GM21390 (cell line): ENCODE results near the gene TCFL5.

Experiments
- ATAC-seq: cut with Tn5 transposase; IDR thresholded peaks from one replicate; pipeline ENCODE4 v1.9.1; 2021; ENCODE audit not compliant: unreplicated experiment

Gene TCFL5

GRCh38 chr20:62800314-62801259 lies 61.0 kb downstream of the TCFL5 start:
- no peak for ATAC-seq

DNA sequence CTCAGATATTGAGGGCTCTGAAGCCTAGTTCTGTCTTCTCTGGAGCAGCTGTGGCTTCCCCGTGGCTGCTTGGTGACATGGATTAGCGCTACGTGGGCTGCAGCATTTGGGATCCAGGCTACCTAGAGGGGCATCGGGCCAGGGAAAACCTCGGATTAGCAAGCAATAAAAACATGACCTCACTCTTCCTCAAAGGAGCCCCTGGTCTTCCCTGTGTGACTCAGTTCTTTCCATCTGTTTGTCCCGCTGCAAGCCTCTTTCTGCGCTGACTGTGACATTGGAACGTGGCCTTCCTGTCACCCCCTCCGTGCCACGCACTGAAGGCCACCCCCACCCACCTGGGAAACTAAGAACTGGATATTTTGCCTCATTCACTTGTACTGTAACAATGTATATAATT lies 61.7 kb downstream of the TCFL5 start:
- ATAC-seq = no peak

DNA sequence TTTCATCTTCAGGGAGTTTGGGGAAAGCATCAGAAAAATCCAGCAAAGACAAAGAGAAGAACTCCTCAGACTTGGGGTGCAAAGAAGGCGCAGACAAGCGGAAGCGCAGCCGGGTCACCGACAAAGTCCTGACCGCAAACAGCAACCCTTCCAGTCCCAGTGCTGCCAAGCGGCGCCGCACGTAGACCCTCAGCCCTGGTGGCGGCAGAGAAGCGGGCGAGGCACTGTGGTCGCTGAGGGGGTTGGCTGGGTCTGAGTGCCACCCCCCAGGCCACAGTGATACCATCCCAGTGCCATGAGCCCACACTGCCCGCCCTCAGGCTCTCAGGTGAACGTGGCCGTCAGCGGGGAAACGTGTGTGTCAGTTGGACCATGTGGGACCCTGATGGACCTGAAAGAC lies 62.2 kb downstream of the TCFL5 start:
- ATAC-seq = no peak

DNA sequence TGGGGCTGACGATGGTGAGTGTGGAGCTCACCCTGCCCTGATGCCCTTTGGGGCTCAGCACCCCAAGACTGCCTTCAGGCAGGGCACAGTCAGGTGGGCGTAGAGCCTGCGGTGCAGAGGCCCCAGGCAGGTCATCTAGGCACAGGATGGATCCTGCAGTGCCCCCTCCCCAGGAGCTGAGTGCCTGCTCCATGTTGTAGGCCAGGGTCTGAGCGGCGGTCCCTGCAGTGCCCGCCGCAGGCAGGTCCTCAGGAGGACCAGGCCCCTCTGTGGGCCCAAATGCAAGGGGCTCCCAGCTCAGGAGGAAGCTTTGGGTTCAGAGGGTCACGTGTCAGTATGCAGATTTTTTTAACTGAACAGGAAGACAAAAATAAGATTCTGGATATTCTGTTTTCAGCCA lies 62.6 kb downstream of the TCFL5 start:
- ATAC-seq = no peak

GRCh38 chr20:62797671-62798532 lies 63.7 kb downstream of the TCFL5 start:
- no peak for ATAC-seq

- ATAC-seq = no peak
These were observed 64.7 kb downstream of the TCFL5 start for GRCh38 chr20:62796699-62797491.

GRCh38 chr20:62795023-62795761 lies 66.4 kb downstream of the TCFL5 start:
- ATAC-seq = no peak

DNA sequence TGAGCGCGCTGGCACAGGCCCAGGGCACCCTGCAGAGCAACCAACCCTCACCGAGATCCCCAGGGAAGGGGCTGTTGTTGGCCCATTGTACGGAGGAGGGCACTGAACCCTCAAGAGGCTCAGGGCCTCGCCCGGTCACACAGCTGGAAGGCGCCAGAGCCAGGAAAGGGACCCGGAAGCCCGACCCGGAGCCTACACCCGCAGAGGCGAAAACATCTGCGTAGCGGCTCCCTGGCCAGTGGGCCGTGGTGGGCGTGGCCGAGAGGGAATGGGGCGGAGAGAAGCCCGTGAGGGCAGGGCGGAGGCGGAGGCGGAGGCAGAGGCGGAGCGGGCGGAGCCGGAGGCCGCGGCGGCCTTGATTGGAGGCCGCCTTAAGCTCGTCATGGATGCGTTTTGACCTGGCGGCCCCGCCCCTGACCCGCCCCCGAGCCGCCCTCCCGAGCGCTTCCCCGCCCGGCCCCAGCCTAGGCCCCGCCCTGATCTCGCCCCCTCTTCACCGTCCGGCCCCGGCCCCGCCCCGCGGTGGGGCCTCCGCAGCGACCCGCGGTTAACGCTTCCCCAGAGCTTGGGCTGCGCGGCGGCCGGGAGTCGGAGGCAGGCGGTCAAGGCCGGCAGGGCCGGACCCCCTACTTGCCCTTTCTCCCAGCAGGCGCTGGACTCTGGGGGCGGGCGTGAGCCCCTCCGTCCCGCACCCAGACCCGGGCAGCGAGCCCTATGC lies 67.5 kb downstream of the TCFL5 start:
- ATAC-seq = peak; percentile 63

GRCh38 chr20:62793757-62794006 lies 67.9 kb downstream of the TCFL5 start:
- no peak for ATAC-seq

GRCh38 chr20:62792940-62793756 lies 68.5 kb downstream of the TCFL5 start:
- no peak for ATAC-seq

DNA sequence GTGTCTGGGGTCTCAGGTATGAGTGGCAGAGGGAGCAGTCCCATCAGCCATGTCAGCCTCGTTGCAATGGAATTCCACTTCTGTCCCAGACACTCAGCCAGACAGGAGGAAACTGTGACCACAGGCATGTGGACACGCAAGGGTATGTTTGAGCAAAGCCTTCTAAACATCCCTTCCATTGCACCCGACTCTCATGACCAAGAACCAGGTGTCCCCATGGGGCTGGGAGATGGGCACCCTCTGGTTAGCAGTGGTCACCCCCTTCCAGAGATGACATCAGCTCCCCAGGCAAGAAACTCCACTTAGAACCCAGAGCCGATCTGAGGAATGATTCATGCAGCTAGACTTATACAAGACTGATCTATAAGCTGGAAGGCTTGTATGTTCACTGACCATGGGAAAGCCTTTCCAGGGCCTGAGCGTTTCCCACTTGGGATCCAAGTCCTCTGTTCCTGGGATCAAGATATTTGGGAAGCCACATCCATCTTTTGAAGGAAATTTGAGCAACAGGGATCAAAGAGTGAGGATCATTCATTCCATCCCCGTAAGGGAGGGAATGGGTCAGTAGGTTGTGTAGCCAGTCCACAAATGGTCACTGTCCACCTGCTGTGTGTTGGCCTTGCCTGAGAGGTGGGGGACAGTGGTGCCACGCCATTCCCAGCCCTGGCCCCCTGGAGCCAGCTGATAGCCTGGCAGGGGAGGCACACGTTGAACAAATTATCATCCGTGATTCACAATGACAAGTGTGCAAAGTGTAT lies 69.3 kb downstream of the TCFL5 start:
- ATAC-seq = no peak

DNA sequence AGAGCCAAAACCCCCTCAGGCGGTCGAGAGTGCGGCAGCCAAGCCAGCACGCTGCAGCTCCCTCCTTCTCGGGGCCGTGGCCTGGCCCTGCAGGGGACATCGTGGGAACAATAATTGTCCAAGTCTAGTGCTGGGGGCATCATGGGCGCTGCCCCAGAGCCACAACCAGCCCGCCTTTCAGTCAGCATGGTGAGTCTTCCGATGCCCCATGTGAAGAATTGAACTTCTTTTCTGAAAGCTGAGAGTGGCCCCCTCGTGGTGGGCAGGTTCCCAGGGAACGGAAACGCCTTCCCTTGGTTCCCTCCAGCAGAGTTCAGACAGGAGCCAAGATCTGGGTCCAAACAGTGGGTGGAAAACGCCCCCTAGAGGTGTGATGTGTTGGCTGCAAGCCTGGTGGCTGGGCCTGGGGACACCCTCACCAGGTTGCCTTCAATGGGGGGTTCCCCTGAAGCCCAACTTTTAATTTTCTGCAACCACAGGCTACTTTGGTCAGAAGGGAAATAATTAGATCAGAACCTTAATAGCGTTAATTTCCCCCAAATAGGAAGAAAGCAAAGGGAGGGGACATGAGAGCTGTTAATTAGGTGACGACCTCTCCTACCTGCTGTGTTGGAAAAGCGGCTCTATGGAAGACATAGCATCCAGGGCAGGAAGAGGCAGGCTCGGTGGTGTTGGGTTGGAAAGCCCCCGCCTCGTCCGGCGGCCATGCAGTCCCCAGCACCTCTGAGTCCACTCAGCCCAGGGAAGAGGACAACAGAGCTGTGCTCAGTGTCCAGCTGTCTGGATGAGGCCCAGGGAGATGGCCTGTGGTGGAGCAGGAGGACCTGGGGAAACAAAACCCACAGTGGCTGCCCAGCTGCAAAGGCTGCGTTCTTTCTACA lies 70.1 kb downstream of the TCFL5 start:
- no peak for ATAC-seq
